HG03432 (cell line): ENCODE data around the gene PCSK1N.
"Not testable (repeated sequence)": the region's sequence is repeated elsewhere in the genome, so short reads cannot be mapped to it uniquely, and the experiment has no call there.

Source experiments
- ATAC-seq: cut with Tn5 transposase; IDR thresholded peaks from one replicate; pipeline ENCODE4 v1.9.1; 2021; ENCODE audit warnings: mild to moderate bottlenecking, moderate library complexity; ENCODE audit not compliant: unreplicated experiment

PCSK1N gene

GRCh38 chrX:48835524-48836329, at the start of gene PCSK1N:
TSS of gene PCSK1N (minus strand) at chrX:48835610. CDS start at chrX:48835532, 78 bp downstream.
- no peak for ATAC-seq

GRCh38 chrX:48883729-48884128, 48.3 kb upstream of the PCSK1N start:
- ATAC-seq: no peak

GRCh38 chrX:48876944-48877343, 41.5 kb upstream of the PCSK1N start:
- ATAC-seq: not testable (repeated sequence)

- ATAC-seq: not testable (repeated sequence)
Measured at GRCh38 chrX:48872017-48872416, 36.6 kb upstream of the PCSK1N start.

- no peak for ATAC-seq
Measured at GRCh38 chrX:48864210-48864609, 28.8 kb upstream of the PCSK1N start.

- ATAC-seq: no peak
Measured at GRCh38 chrX:48854898-48855297, 19.5 kb upstream of the PCSK1N start.

GRCh38 chrX:48854121-48854804, 18.9 kb upstream of the PCSK1N start:
- not testable (repeated sequence) for ATAC-seq

GRCh38 chrX:48853494-48853893, 18.1 kb upstream of the PCSK1N start:
- not testable (repeated sequence) for ATAC-seq

- ATAC-seq: no peak
Measured at GRCh38 chrX:48852857-48853256, 17.4 kb upstream of the PCSK1N start.

- no peak for ATAC-seq
Measured at GRCh38 chrX:48848847-48849246, 13.4 kb upstream of the PCSK1N start.

GRCh38 chrX:48839686-48840085, 4.3 kb upstream of the PCSK1N start:
- ATAC-seq: no peak

- ATAC-seq: no peak
Measured at GRCh38 chrX:48834383-48834709, 1.1 kb downstream of the PCSK1N start.

- no peak for ATAC-seq
Measured at GRCh38 chrX:48833542-48834138, 1.8 kb downstream of the PCSK1N start.

GRCh38 chrX:48831909-48832291, 3.5 kb downstream of the PCSK1N start:
- ATAC-seq: no peak

- no peak for ATAC-seq
Measured at GRCh38 chrX:48831136-48831908, 4.1 kb downstream of the PCSK1N start.

- no peak for ATAC-seq
Measured at GRCh38 chrX:48829016-48829735, 6.2 kb downstream of the PCSK1N start.

GRCh38 chrX:48827654-48827968, 7.8 kb downstream of the PCSK1N start:
- ATAC-seq: no peak

GRCh38 chrX:48826876-48827653, 8.3 kb downstream of the PCSK1N start:
- no peak for ATAC-seq

- no peak for ATAC-seq
Measured at GRCh38 chrX:48826135-48826875, 9.1 kb downstream of the PCSK1N start, which contains the start of gene ERAS. TSS of gene ERAS (plus strand) at chrX:48826513. CDS start at chrX:48829124, 2,611 bp downstream.
